ENCODE data around the gene VRK1. TPM values are rescaled to one million over a fixed set of nuclear protein-coding genes. Genes with fewer than 3 reads are reported as not detected.

The VRK1 gene
- total RNA-seq, 1 experiment from 2014 or later: 67.3 TPM

GRCh38 chr14:96799489-96800054, 2.4 kb downstream of the VRK1 start (continued):
- TF ChIP-seq, protein P1, sequence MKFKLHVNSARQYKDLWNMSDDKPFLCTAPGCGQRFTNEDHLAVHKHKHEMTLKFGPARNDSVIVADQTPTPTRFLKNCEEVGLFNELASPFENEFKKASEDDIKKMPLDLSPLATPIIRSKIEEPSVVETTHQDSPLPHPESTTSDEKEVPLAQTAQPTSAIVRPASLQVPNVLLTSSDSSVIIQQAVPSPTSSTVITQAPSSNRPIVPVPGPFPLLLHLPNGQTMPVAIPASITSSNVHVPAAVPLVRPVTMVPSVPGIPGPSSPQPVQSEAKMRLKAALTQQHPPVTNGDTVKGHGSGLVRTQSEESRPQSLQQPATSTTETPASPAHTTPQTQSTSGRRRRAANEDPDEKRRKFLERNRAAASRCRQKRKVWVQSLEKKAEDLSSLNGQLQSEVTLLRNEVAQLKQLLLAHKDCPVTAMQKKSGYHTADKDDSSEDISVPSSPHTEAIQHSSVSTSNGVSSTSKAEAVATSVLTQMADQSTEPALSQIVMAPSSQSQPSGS (CRISPR knock-in tag; IDR thresholded peaks at IDR 0.05; ENCODE audit: borderline replicate concordance, low read depth): no peak
- TF ChIP-seq IRF1 (CRISPR knock-in tag; IDR thresholded peaks at IDR 0.05): no peak
- no peak for TF ChIP-seq EMX1 (CRISPR knock-in tag; IDR thresholded peaks at IDR 0.05)
- TF ChIP-seq PRDM15 (CRISPR knock-in tag; IDR thresholded peaks at IDR 0.05): no peak
- no peak for TF ChIP-seq ATF1 (CRISPR knock-in tag; IDR thresholded peaks at IDR 0.05)
- TF ChIP-seq USF2 (CRISPR knock-in tag; IDR thresholded peaks at IDR 0.05): no peak
- TF ChIP-seq ZNF425 (CRISPR knock-in tag; conservative IDR thresholded peaks at IDR 0.05): no peak
- no peak for TF ChIP-seq NFATC4 (CRISPR knock-in tag; IDR thresholded peaks at IDR 0.05)
- TF ChIP-seq TP53 (CRISPR knock-in tag; IDR thresholded peaks at IDR 0.05): no peak
- no peak for TF ChIP-seq JUN (CRISPR knock-in tag; IDR thresholded peaks at IDR 0.05)
- TF ChIP-seq AR (CRISPR knock-in tag; IDR thresholded peaks at IDR 0.05): no peak
- TF ChIP-seq RORB (CRISPR knock-in tag; IDR thresholded peaks at IDR 0.05): no peak

DNA sequence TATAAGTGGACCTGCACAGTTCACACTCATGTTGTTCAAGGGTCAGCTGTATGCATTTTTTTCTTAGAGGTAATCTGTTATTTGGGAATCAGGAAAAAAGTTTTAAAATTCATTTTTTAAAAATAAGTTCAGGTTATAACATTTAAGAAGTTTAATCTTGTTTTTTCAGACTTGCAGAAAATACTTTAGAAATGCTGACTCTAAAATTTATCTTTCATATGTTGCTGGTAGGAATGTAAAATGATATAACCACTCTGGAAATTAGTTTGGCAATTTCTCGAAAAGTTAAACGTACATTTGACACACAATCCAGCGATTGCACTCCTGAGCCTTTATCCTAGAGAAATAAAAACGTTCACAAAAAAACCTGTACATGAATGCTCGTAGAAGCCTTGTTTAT, 4.7 kb downstream of the VRK1 start:
- no peak for TF ChIP-seq MXD4 (CRISPR knock-in tag; IDR thresholded peaks at IDR 0.05; ENCODE audit: borderline replicate concordance)
- TF ChIP-seq ESRRA (CRISPR knock-in tag; IDR thresholded peaks at IDR 0.05; ENCODE audit: borderline replicate concordance): no peak
- TF ChIP-seq ZNF219 (CRISPR knock-in tag; IDR thresholded peaks at IDR 0.05; ENCODE audit: borderline replicate concordance): no peak
- TF ChIP-seq, protein P2, sequence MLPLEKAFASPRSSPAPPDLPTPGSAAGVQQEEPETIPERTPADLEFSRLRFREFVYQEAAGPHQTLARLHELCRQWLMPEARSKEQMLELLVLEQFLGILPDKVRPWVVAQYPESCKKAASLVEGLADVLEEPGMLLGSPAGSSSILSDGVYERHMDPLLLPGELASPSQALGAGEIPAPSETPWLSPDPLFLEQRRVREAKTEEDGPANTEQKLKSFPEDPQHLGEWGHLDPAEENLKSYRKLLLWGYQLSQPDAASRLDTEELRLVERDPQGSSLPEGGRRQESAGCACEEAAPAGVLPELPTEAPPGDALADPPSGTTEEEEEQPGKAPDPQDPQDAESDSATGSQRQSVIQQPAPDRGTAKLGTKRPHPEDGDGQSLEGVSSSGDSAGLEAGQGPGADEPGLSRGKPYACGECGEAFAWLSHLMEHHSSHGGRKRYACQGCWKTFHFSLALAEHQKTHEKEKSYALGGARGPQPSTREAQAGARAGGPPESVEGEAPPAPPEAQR (CRISPR knock-in tag; IDR thresholded peaks at IDR 0.05): no peak
- TF ChIP-seq MYBL2 (CRISPR knock-in tag; IDR thresholded peaks at IDR 0.05): no peak
- no peak for TF ChIP-seq JUN (CRISPR knock-in tag; IDR thresholded peaks at IDR 0.05)
- no peak for TF ChIP-seq ETV6 (CRISPR knock-in tag; IDR thresholded peaks at IDR 0.05)
- no peak for TF ChIP-seq RORB (CRISPR knock-in tag; IDR thresholded peaks at IDR 0.05)
- no peak for TF ChIP-seq ZNF423 (CRISPR knock-in tag; IDR thresholded peaks at IDR 0.05)
- no peak for TF ChIP-seq HMGA2 (CRISPR knock-in tag; IDR thresholded peaks at IDR 0.05)
- H3K9me3 Mint-ChIP-seq: no peaks in the 10 kb centered on the region
- peaks cover 50% of the 10 kb centered on the region for H3K4me1 Mint-ChIP-seq
- CTCF ChIA-PET: no interaction called here
- no peaks in the 10 kb centered on the region for H3K27me3 Mint-ChIP-seq (ENCODE audit: low read depth)
- H3K4me3 Mint-ChIP-seq: no peak overlapping the region
- POLR2A ChIA-PET: no interaction called here
- H3K36me3 Mint-ChIP-seq: no peaks in the 10 kb centered on the region
- no peak overlapping the region for H3K27ac Mint-ChIP-seq
- ATAC-seq (no peak), DNase-seq (ENCODE audit: low spot score) (no peak)

Data from WTC11 (cell line).